PC-9 (cell line): ENCODE measurements around the gene CRABP2. TPM values are rescaled to one million over a fixed set of nuclear protein-coding genes. Genes with fewer than 3 reads are reported as not detected.

ENCODE experiments used
- BruUV-seq: library from RNA; stranded (reverse); fragments of 400-500 nt; replicated peaks from 2 replicates; lab custom pipeline; 2021; lab: Mats Ljungman, UMichigan
- CTCF ChIA-PET: fragments of 300-600 bp; sonication (Branson Sonifier 250); formaldehyde crosslinking; loops from one replicate; lab custom pipeline; 2022; ENCODE audit warnings: antibody characterized with exemption; lab: Charles Lee
- POLR2A ChIA-PET: fragments of 300-600 bp; sonication (Branson Sonifier 250); formaldehyde crosslinking; loops from one replicate; lab custom pipeline; 2022; ENCODE audit warnings: antibody characterized with exemption; ENCODE audit not compliant: unreplicated experiment; lab: Charles Lee
- DNase-seq, 2 experiments: peaks; one replicate each; pipeline versions ENCODE4 v3.0.0 to v3.0.0-alpha.2; 2015 to 2022; ENCODE audit warnings: mixed read lengths in 1 of 2
- H2AFZ ChIP-seq: fragments of 200-600 bp; sonication (generic); 2 replicates; pipeline ENCODE4 v1.8.1; 2017; ENCODE audit warnings: antibody characterized with exemption
- H3F3A ChIP-seq: fragments of 200-600 bp; sonication (generic); 2 replicates; pipeline ENCODE4 v1.8.1; 2017; ENCODE audit warnings: antibody characterized with exemption, mild to moderate bottlenecking, low read depth; ENCODE audit not compliant: insufficient read depth
- H3K27ac ChIP-seq: fragments of 200-600 bp; sonication (generic); 2 replicates; pipeline ENCODE4 v1.6.1; 2016; ENCODE audit warnings: mixed run types
- H3K27me3 ChIP-seq: fragments of 200-600 bp; sonication (generic); 2 replicates; pipeline ENCODE4 v1.6.1; 2016; ENCODE audit warnings: low read depth, mixed run types; ENCODE audit not compliant: insufficient read depth
- H3K36me3 ChIP-seq: fragments of 200-600 bp; sonication (generic); 2 replicates; pipeline ENCODE4 v1.6.1; 2016; ENCODE audit warnings: low read depth, mixed run types
- H3K4me1 ChIP-seq: fragments of 200-600 bp; sonication (generic); replicated peaks from 2 replicates; pipeline ENCODE4 v1.6.1; 2016; ENCODE audit warnings: mixed run types; ENCODE audit not compliant: insufficient read depth
- H3K4me2 ChIP-seq: fragments of 200-600 bp; sonication (generic); 2 replicates; pipeline ENCODE4 v1.6.1; 2017; ENCODE audit warnings: mixed run types
- H3K4me3 ChIP-seq: fragments of 200-600 bp; sonication (generic); 2 replicates; pipeline ENCODE4 v1.6.1; 2016; ENCODE audit warnings: mixed run types
- H3K79me2 ChIP-seq: fragments of 200-600 bp; sonication (generic); 2 replicates; pipeline ENCODE4 v1.6.1; 2017; ENCODE audit warnings: low read depth, mixed run types
- H3K9me2 ChIP-seq: fragments of 200-600 bp; sonication (generic); 2 replicates; pipeline ENCODE4 v1.8.1; 2017; ENCODE audit warnings: mild to moderate bottlenecking; ENCODE audit not compliant: insufficient read depth
- H3K9me3 ChIP-seq: fragments of 200-600 bp; sonication (generic); 2 replicates; pipeline ENCODE4 v1.8.1; 2016; ENCODE audit warnings: low read depth; ENCODE audit not compliant: insufficient read depth
- H4K20me1 ChIP-seq: fragments of 200-600 bp; sonication (generic); 2 replicates; pipeline ENCODE4 v1.8.1; 2017; ENCODE audit not compliant: insufficient read depth
- EZH2 ChIP-seq: fragments of 200-600 bp; sonication (generic); IDR thresholded peaks from 2 replicates; pipeline ENCODE4 v1.8.0; 2017; ENCODE audit warnings: antibody characterized with exemption, low read depth
- intact Hi-C: fragments of 100-400 bp; cut with micrococcal nuclease; formaldehyde crosslinking; loops from one replicate; pipeline ENCODE4 v1.10.0; 2022; ENCODE audit not compliant: unreplicated experiment
- total RNA-seq: library from RNA; stranded (reverse); gene quantifications from 2 replicates; pipeline ENCODE4 v1.2.3, GENCODE V29; 2021
- TF ChIP-seq, protein P1 (sequence below): fragments of 200-600 bp; sonication (generic); conservative IDR thresholded peaks from 2 replicates; pipeline ENCODE4 v1.6.1; 2017; ENCODE audit warnings: mixed run types, antibody characterized with exemption, mild to moderate bottlenecking, moderate library complexity

CRABP2 gene
- total RNA-seq, 1 experiment from 2014 or later = 142 TPM

GRCh38 chr1:156708218-156708661, 2.9 kb upstream of the CRABP2 start:
- H3K79me2 ChIP-seq = peaks cover 15% of the 10 kb centered on the region
- no peaks in the 10 kb centered on the region for H3K9me3 ChIP-seq
- peaks cover 31% of the 10 kb centered on the region for H3F3A ChIP-seq
- no peak overlapping the region for H3K27ac ChIP-seq
- H2AFZ ChIP-seq = no peak overlapping the region
- CTCF ChIA-PET = interaction anchor here (3.8 to 8.4 kb wide), 2 partner anchors 18 kb away, joined by 21 to 109 read pairs; no protein-coding TSS in a partner anchor
- no peak overlapping the region for H3K4me3 ChIP-seq
- H4K20me1 ChIP-seq = no peaks in the 10 kb centered on the region
- TF ChIP-seq EZH2 = no peak
- TF ChIP-seq, protein P1, sequence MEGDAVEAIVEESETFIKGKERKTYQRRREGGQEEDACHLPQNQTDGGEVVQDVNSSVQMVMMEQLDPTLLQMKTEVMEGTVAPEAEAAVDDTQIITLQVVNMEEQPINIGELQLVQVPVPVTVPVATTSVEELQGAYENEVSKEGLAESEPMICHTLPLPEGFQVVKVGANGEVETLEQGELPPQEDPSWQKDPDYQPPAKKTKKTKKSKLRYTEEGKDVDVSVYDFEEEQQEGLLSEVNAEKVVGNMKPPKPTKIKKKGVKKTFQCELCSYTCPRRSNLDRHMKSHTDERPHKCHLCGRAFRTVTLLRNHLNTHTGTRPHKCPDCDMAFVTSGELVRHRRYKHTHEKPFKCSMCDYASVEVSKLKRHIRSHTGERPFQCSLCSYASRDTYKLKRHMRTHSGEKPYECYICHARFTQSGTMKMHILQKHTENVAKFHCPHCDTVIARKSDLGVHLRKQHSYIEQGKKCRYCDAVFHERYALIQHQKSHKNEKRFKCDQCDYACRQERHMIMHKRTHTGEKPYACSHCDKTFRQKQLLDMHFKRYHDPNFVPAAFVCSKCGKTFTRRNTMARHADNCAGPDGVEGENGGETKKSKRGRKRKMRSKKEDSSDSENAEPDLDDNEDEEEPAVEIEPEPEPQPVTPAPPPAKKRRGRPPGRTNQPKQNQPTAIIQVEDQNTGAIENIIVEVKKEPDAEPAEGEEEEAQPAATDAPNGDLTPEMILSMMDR = no peak
- H3K4me2 ChIP-seq = no peak overlapping the region
- intact Hi-C loops = no loop called here
- H3K27me3 ChIP-seq = no peaks in the 10 kb centered on the region
- no peak for DNase-seq
- H3K36me3 ChIP-seq = no peaks in the 10 kb centered on the region
- no peaks in the 10 kb centered on the region for H3K9me2 ChIP-seq
- peaks cover 64% of the 10 kb centered on the region for H3K4me1 ChIP-seq
- POLR2A ChIA-PET = no interaction called here
- BruUV-seq = no TSS peak

GRCh38 chr1:156707417-156708217, 2.2 kb upstream of the CRABP2 start:
- H3F3A ChIP-seq = peaks cover 25% of the 10 kb centered on the region
- no peaks in the 10 kb centered on the region for H3K9me2 ChIP-seq
- peaks cover 63% of the 10 kb centered on the region for H3K4me1 ChIP-seq
- H3K4me2 ChIP-seq = no peak overlapping the region
- no peaks in the 10 kb centered on the region for H3K27me3 ChIP-seq
- no peak overlapping the region for H3K27ac ChIP-seq
- no peaks in the 10 kb centered on the region for H4K20me1 ChIP-seq
- CTCF ChIA-PET = interaction anchor here (3.8 to 8.4 kb wide), 2 partner anchors 17 to 18 kb away, joined by 21 to 109 read pairs; no protein-coding TSS in a partner anchor
- no peak overlapping the region for H2AFZ ChIP-seq
- DNase-seq = no peak
- no peak overlapping the region for H3K4me3 ChIP-seq
- no TSS peak for BruUV-seq
- POLR2A ChIA-PET = interaction anchor here (0.7 kb wide), 1 partner anchor 14 kb away, joined by 11 read pairs; no protein-coding TSS in a partner anchor
- H3K36me3 ChIP-seq = no peaks in the 10 kb centered on the region
- TF ChIP-seq EZH2 = no peak
- TF ChIP-seq, protein P1 = no peak
- no peaks in the 10 kb centered on the region for H3K9me3 ChIP-seq
- peaks cover 21% of the 10 kb centered on the region for H3K79me2 ChIP-seq
- intact Hi-C loops = no loop called here

DNA sequence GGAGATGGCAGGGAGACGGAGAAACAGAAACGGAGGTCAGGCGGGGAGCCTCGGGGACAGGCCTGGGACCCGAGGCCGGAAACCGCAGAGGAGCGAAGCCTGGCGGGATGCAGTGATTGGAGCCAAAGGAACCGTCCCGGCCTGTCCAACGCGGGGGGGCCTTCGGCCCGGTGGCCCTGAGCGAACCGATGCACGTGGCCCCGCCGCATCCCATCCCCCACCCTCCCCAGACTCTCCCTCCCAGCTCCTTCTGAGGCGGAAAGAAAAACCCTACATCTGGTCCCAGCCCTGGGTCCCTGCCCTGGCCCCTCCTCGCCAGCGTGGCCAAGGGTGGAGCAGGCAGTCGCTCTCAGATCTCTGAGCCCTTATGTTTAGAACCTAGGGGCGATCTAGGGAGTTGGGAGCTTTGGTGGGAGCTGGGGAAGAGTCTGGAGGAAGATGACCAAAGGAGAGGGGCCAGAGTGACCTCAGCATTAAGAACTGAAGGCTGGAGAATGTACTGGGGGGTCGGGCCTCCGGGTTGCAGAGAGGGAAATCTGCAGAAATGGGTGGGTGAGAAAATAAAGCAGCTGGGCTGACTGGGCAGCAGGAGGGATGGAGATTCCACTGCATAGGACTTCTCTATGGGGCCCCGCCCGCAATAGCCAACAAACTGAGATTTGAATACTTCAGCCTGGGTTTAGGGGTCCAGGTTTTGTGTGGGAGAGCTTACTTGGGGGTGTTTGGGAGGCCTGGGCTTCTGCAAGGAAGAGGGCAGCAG, 1.5 kb upstream of the CRABP2 start:
- intact Hi-C loops = loop anchor here (1.0 kb wide), 2 partner anchors 18 to 47 kb away; no protein-coding TSS in a partner anchor
- H3K79me2 ChIP-seq = peaks cover 23% of the 10 kb centered on the region
- H3K4me3 ChIP-seq = no peak overlapping the region
- no peaks in the 10 kb centered on the region for H3K27me3 ChIP-seq
- POLR2A ChIA-PET = interaction anchor here (0.6 to 2.3 kb wide), 3 partner anchors 14 to 34 kb away, joined by 3 to 28 read pairs (median 11); partner anchors contain the start of gene MRPL24
- H3K4me1 ChIP-seq = peaks cover 55% of the 10 kb centered on the region
- no peaks in the 10 kb centered on the region for H3K9me2 ChIP-seq
- H3K9me3 ChIP-seq = no peaks in the 10 kb centered on the region
- H3K36me3 ChIP-seq = no peaks in the 10 kb centered on the region
- TF ChIP-seq EZH2 = no peak
- TF ChIP-seq, protein P1 = no peak
- CTCF ChIA-PET = interaction anchor here (0.6 to 8.4 kb wide), 3 partner anchors 17 to 48 kb away, joined by 3 to 109 read pairs (median 21); no protein-coding TSS in a partner anchor
- no TSS peak for BruUV-seq
- peaks cover 19% of the 10 kb centered on the region for H3F3A ChIP-seq
- no peak overlapping the region for H2AFZ ChIP-seq
- no peaks in the 10 kb centered on the region for H4K20me1 ChIP-seq
- H3K27ac ChIP-seq = no peak overlapping the region
- no peak overlapping the region for H3K4me2 ChIP-seq
- DNase-seq = peak in 1 of 2 experiments; percentile 25
